A549 (cell line): Measurements from ENCODE around the gene KCNN3. TPM values are rescaled to one million over a fixed set of nuclear protein-coding genes. Genes with fewer than 3 reads are reported as not detected.

Experiments used
- ATAC-seq, 2 experiments: fragments of 200-7000 bp in 1 of 2; fragments of >200 bp in 1 of 2; cut with Nextera tagmentation in 1 of 2; cut with Tn5 transposase in 1 of 2; 3 replicates each; pipeline versions ENCODE4 v1.8.0 to v1.9.1; 2018 to 2020; ENCODE audit warnings: mild to moderate bottlenecking in 1 of 2, moderate library complexity in 1 of 2
- CTCF ChIA-PET: fragments of 300-600 bp; sonication (Branson Sonifier 250); formaldehyde crosslinking; extraction: SDS; loops from one replicate; lab custom pipeline; 2021; ENCODE audit warnings: antibody characterized with exemption, inconsistent platforms; lab: Yijun Ruan, JAX
- POLR2A ChIA-PET: fragments of 350-600 bp; formaldehyde crosslinking; extraction: SDS; loops from one replicate; lab custom pipeline; 2021; ENCODE audit warnings: antibody characterized with exemption, inconsistent platforms; lab: Yijun Ruan, JAX
- DNase-seq, 2 experiments: peaks; one replicate each; pipeline versions ENCODE4 v3.0.0 to v3.0.0-alpha.2; 2011 to 2016; ENCODE audit warnings: low read depth in 1 of 2, low spot score in 1 of 2
- FAIRE-seq: peaks from 2 replicates; lab custom pipeline; 2011; peaks lifted over from hg19 to GRCh38; lab: Jason Lieb, UNC
- H3K27ac ChIP-seq, 2 experiments: fragments of >200 bp; sonication (Bioruptor Twin); formaldehyde crosslinking; 3 replicates each; pipeline ENCODE4 v1.5.1; 2016 to 2017
- H3K4me1 ChIP-seq: fragments of >200 bp; sonication (Bioruptor Twin); formaldehyde crosslinking; 3 replicates; pipeline ENCODE4 v1.6.1; 2016
- H3K4me2 ChIP-seq: fragments of >200 bp; sonication (Bioruptor Twin); formaldehyde crosslinking; 3 replicates; pipeline ENCODE4 v1.6.1; 2016
- H3K4me3 ChIP-seq: fragments of >200 bp; sonication (Bioruptor Twin); formaldehyde crosslinking; 3 replicates; pipeline ENCODE4 v1.5.1; 2016
- H3K9me3 ChIP-seq: fragments of >200 bp; sonication (Bioruptor Twin); formaldehyde crosslinking; 3 replicates; pipeline ENCODE4 v1.6.1; 2016
- ATOH8 ChIP-seq: fragments of 250-450 bp; sonication (Bioruptor Pico); IDR thresholded peaks from 2 replicates; pipeline ENCODE4 v1.5.0; 2020; ENCODE audit warnings: low read depth, mild to moderate bottlenecking, moderate library complexity
- BCL3 ChIP-seq: fragments of >200 bp; sonication (Bioruptor Twin); formaldehyde crosslinking; IDR thresholded peaks from 3 replicates; pipeline ENCODE4 v1.6.1; 2016
- BHLHE40 ChIP-seq: IDR thresholded peaks from 2 replicates; pipeline ENCODE4 v1.6.1; 2012; ENCODE audit warnings: low read depth, low read length, inconsistent platforms
- CBX2 ChIP-seq: fragments of 200-600 bp; sonication (generic); IDR thresholded peaks from 2 replicates; pipeline ENCODE4 v1.6.1; 2016; ENCODE audit warnings: low read depth, mild to moderate bottlenecking, borderline replicate concordance
- CBX8 ChIP-seq: fragments of 200-600 bp; sonication (generic); IDR thresholded peaks from 2 replicates; pipeline ENCODE4 v1.6.1; 2016
- EHF ChIP-seq: fragments of 250-450 bp; sonication (Bioruptor Pico); IDR thresholded peaks from 2 replicates; pipeline ENCODE4 v1.5.0; 2020; ENCODE audit warnings: mild to moderate bottlenecking
- ELK1 ChIP-seq: fragments of 150-350 bp; IDR thresholded peaks from 2 replicates; pipeline ENCODE4 v1.6.1; 2014; ENCODE audit warnings: low read depth, mild to moderate bottlenecking, low read length
- EP300 ChIP-seq, 2 experiments: fragments of >200 bp; sonication (Bioruptor Twin); formaldehyde crosslinking; IDR thresholded peaks; 2 replicates in 1 of 2; 3 replicates in 1 of 2; pipeline ENCODE4 v1.6.1; 2016 to 2017
- FOSB ChIP-seq: fragments of 250-450 bp; sonication (Bioruptor Pico); IDR thresholded peaks from 2 replicates; pipeline ENCODE4 v1.5.0; 2020; ENCODE audit warnings: mild to moderate bottlenecking, moderate library complexity
- HDAC2 ChIP-seq: fragments of 200-600 bp; sonication (generic); IDR thresholded peaks from 2 replicates; pipeline ENCODE4 v1.6.1; 2016
- HES2 ChIP-seq: fragments of >200 bp; sonication (Bioruptor Twin); formaldehyde crosslinking; IDR thresholded peaks from 2 replicates; pipeline ENCODE4 v1.6.1; 2016
- HOXA7 ChIP-seq: fragments of 250-450 bp; sonication (Bioruptor Pico); IDR thresholded peaks from 2 replicates; pipeline ENCODE4 v1.5.0; 2020; ENCODE audit warnings: mild to moderate bottlenecking, moderate library complexity
- HOXB5 ChIP-seq: fragments of 250-450 bp; sonication (Bioruptor Pico); IDR thresholded peaks from 2 replicates; pipeline ENCODE4 v1.5.0; 2020; ENCODE audit warnings: mild to moderate bottlenecking, moderate library complexity
- JUN ChIP-seq, 2 experiments: fragments of >200 bp; sonication (Bioruptor Twin); formaldehyde crosslinking; IDR thresholded peaks; 2 replicates in 1 of 2; 3 replicates in 1 of 2; pipeline ENCODE4 v1.6.1; 2016 to 2017
- JUNB ChIP-seq: fragments of >200 bp; sonication (Bioruptor Twin); formaldehyde crosslinking; IDR thresholded peaks from 2 replicates; pipeline ENCODE4 v1.6.1; 2016
- KDM5A ChIP-seq: fragments of 200-600 bp; sonication (generic); IDR thresholded peaks from 2 replicates; pipeline ENCODE4 v1.6.1; 2016; ENCODE audit warnings: antibody characterized with exemption, mild to moderate bottlenecking
- MYC ChIP-seq: IDR thresholded peaks from 2 replicates; pipeline ENCODE4 v1.6.1; 2012; ENCODE audit warnings: mild to moderate bottlenecking, inconsistent platforms, low read length, improper control_type of control experiment, borderline replicate concordance
- NFE2L2 ChIP-seq: fragments of 150-350 bp; conservative IDR thresholded peaks from 2 replicates; pipeline ENCODE4 v1.6.1; 2014; ENCODE audit warnings: low read length
- NPAS2 ChIP-seq: fragments of 250-450 bp; sonication (Bioruptor Pico); IDR thresholded peaks from 2 replicates; pipeline ENCODE4 v1.8.0; 2022; ENCODE audit warnings: mild to moderate bottlenecking, moderate library complexity, borderline replicate concordance
- NR3C1 ChIP-seq: fragments of >200 bp; sonication (Bioruptor Twin); formaldehyde crosslinking; IDR thresholded peaks from 3 replicates; pipeline ENCODE4 v1.6.1; 2017
- PBX3 ChIP-seq: IDR thresholded peaks from 2 replicates; pipeline ENCODE4 v1.6.1; 2012
- PHF8 ChIP-seq: fragments of 200-600 bp; sonication (generic); IDR thresholded peaks from 2 replicates; pipeline ENCODE4 v1.6.1; 2016; ENCODE audit warnings: low read depth, mild to moderate bottlenecking, antibody characterized with exemption, moderate library complexity, borderline replicate concordance
- POLR2AphosphoS2 ChIP-seq: conservative IDR thresholded peaks from 2 replicates; pipeline ENCODE4 v1.6.1; 2012; ENCODE audit warnings: low read length, improper control_type of control experiment, inconsistent platforms
- RAD21 ChIP-seq, 2 experiments: fragments of >200 bp in 1 of 2; sonication (Bioruptor Twin) in 1 of 2; formaldehyde crosslinking in 1 of 2; IDR thresholded peaks in 1 of 2; conservative IDR thresholded peaks in 1 of 2; 2 replicates in 1 of 2; 3 replicates in 1 of 2; pipeline ENCODE4 v1.6.1; 2012 to 2018; ENCODE audit warnings: inconsistent platforms in 1 of 2
- RCOR1 ChIP-seq: fragments of 150-350 bp; IDR thresholded peaks from 2 replicates; pipeline ENCODE4 v1.6.1; 2014; ENCODE audit warnings: antibody characterized with exemption, low read length, low read depth
- REST ChIP-seq: fragments of 200-600 bp; sonication (generic); IDR thresholded peaks from 2 replicates; pipeline ENCODE4 v1.6.1; 2016; ENCODE audit warnings: antibody characterized with exemption, mild to moderate bottlenecking, moderate library complexity
- RFX5 ChIP-seq: fragments of 450-650 bp; IDR thresholded peaks from 2 replicates; pipeline ENCODE4 v1.7.1; 2014; ENCODE audit warnings: antibody characterized with exemption, mild to moderate bottlenecking, moderate library complexity
- RNF2 ChIP-seq: fragments of 200-600 bp; sonication (generic); IDR thresholded peaks from 2 replicates; pipeline ENCODE4 v1.6.1; 2016; ENCODE audit warnings: low read depth, mild to moderate bottlenecking, antibody characterized with exemption, moderate library complexity, borderline replicate concordance
- TP53 ChIP-seq: fragments of 250-450 bp; sonication (Bioruptor Pico); IDR thresholded peaks from 2 replicates; pipeline ENCODE4 v1.5.0; 2021; ENCODE audit warnings: mild to moderate bottlenecking, moderate library complexity
- ZC3H11A ChIP-seq: fragments of 450-650 bp; IDR thresholded peaks from 2 replicates; pipeline ENCODE4 v1.6.1; 2014; ENCODE audit warnings: antibody characterized with exemption, mild to moderate bottlenecking
- ZNF302 ChIP-seq: fragments of 250-450 bp; sonication (Bioruptor Pico); IDR thresholded peaks from 2 replicates; pipeline ENCODE4 v1.9.0; 2021; ENCODE audit warnings: inconsistent platforms, mild to moderate bottlenecking, moderate library complexity
- ZSCAN20 ChIP-seq: fragments of 250-450 bp; sonication (Bioruptor Pico); IDR thresholded peaks from 2 replicates; pipeline ENCODE4 v1.8.0; 2022; ENCODE audit warnings: mild to moderate bottlenecking, moderate library complexity
- WGBS: methylation state at CpG from one replicate; pipeline ENCODE4 v1.1.6; 2017; ENCODE audit errors: missing lambda C conversion rate; 5-methylcytosine and 5-hydroxymethylcytosine counted together
- polyA plus RNA-seq, 4 experiments: library from polyadenylated mRNA; depleted of rRNA in 3 of 4; stranded (reverse); fragments of >200 nt; fragmentation: RNase III in 1 of 4; extraction: RNeasy Plus Mini Kit Qiagen cat#74134 plus additional on column Dnase treatment in 1 of 4; gene quantifications; 2 replicates in 3 of 4; 3 replicates in 1 of 4; pipeline ENCODE4 v1.2.3, GENCODE V29; 2011 to 2017

Gene KCNN3
- polyA plus RNA-seq, 2 of the 4 experiments (the other 2 are of a cell fraction), result 0.01 to 0.03 TPM

GRCh38 chr1:154910851-154911250 is 40.8 kb upstream of the KCNN3 start:
- CTCF ChIA-PET, result interaction anchor here (1.1 to 1.7 kb wide), 2 partner anchors 19 to 32 kb away, joined by 3 to 4 read pairs; no protein-coding TSS in a partner anchor

GRCh38 chr1:154908937-154909336 is 38.9 kb upstream of the KCNN3 start:
- H3K27ac ChIP-seq, result no peak overlapping the region
- ATAC-seq (no peak), DNase-seq (no peak), FAIRE-seq (no peak)
- no peak overlapping the region for H3K4me2 ChIP-seq
- no peaks in the 10 kb centered on the region for H3K4me1 ChIP-seq
- no peak overlapping the region for H3K4me3 ChIP-seq
- no peaks in the 10 kb centered on the region for H3K9me3 ChIP-seq
- 62% methylated on average over 5 of the region's 5 CpGs for WGBS
- CTCF ChIA-PET, result interaction anchor here (0.8 to 1.0 kb wide), 2 partner anchors 13 to 260 kb away, joined by 3 read pairs; no protein-coding TSS in a partner anchor
- POLR2A ChIA-PET, result interaction anchor here (1.1 kb wide), 1 partner anchor 27 kb away, joined by 3 read pairs; no protein-coding TSS in a partner anchor
- TF ChIP-seq ELK1 (no peak), ZSCAN20 (CRISPR knock-in tag) (no peak), HES2 (no peak), HOXB5 (CRISPR knock-in tag) (no peak), NPAS2 (CRISPR knock-in tag) (no peak), FOSB (CRISPR knock-in tag) (no peak), BCL3 (no peak), PBX3 (no peak), MYC (no peak), ZC3H11A (no peak), KDM5A (no peak), HDAC2 (no peak), CBX8 (no peak), CBX2 (no peak), TP53 (no peak), RCOR1 (no peak)

More at GRCh38 chr1:154910851-154911250, 40.8 kb upstream of the KCNN3 start:
- FAIRE-seq (no peak), DNase-seq (no peak)
- Histone ChIP-seq H3K4me1 (no peaks in the 10 kb centered on the region), H3K4me2 (no peak overlapping the region)
- 49% methylated on average over 5 of the region's 5 CpGs for WGBS
- POLR2A ChIA-PET, result no interaction called here
- TF ChIP-seq REST, result no peak
- no peak for TF ChIP-seq ZNF302 (CRISPR knock-in tag)
- TF ChIP-seq RFX5, result no peak
- TF ChIP-seq BHLHE40, result no peak
- TF ChIP-seq EP300 (IDR thresholded peaks at IDR 0.05), result no peak
- TF ChIP-seq NR3C1, result no peak
- no peak for TF ChIP-seq RAD21 (conservative IDR thresholded peaks at IDR 0.05 in 1 of 2, IDR thresholded peaks at IDR 0.05 in 1 of 2)
- no peak for TF ChIP-seq RCOR1
- TF ChIP-seq KDM5A, result no peak
- TF ChIP-seq ATOH8 (CRISPR knock-in tag), result no peak
- no peak for TF ChIP-seq MYC
- TF ChIP-seq PHF8, result no peak
- no peak for TF ChIP-seq HDAC2
- TF ChIP-seq JUNB, result no peak
- no peak for TF ChIP-seq RNF2
- no peak for TF ChIP-seq EHF (CRISPR knock-in tag)
- no peak for TF ChIP-seq HOXA7 (CRISPR knock-in tag)
- no peak for TF ChIP-seq JUN (IDR thresholded peaks at IDR 0.05)
- TF ChIP-seq NFE2L2, result no peak
- TF ChIP-seq POLR2AphosphoS2, result no peak
- TF ChIP-seq, all 56 proteins: peak for 0
- H3K9me3 ChIP-seq, result no peaks in the 10 kb centered on the region
- no peak overlapping the region for H3K27ac ChIP-seq
- ATAC-seq, result no peak
- H3K4me3 ChIP-seq, result no peak overlapping the region
